ENCODE measurements around the gene CASP4.

GRCh38 chr11:104957280-104957679 is 11.1 kb downstream of the CASP4 start:
- TF ChIP-seq CTBP1 (IDR thresholded peaks at IDR 0.05; ENCODE audit: borderline replicate concordance) (no peak), SUZ12 (IDR thresholded peaks at IDR 0.05) (no peak), ARNT (IDR thresholded peaks at IDR 0.05) (no peak), TARDBP (IDR thresholded peaks at IDR 0.05) (no peak), HDGF (IDR thresholded peaks at IDR 0.05; ENCODE audit: borderline replicate concordance) (no peak), FOXK2 (IDR thresholded peaks at IDR 0.05) (no peak), FOXM1 (IDR thresholded peaks at IDR 0.05; ENCODE audit: borderline replicate concordance) (no peak), LEF1 (IDR thresholded peaks at IDR 0.05; ENCODE audit: borderline replicate concordance) (no peak), ELF4 (IDR thresholded peaks at IDR 0.05) (no peak), NFRKB (IDR thresholded peaks at IDR 0.05) (no peak), BHLHE40 (IDR thresholded peaks at IDR 0.05; ENCODE audit: borderline replicate concordance) (no peak), ZNF384 (IDR thresholded peaks at IDR 0.05) (no peak), SP1 (IDR thresholded peaks at IDR 0.05) (no peak)

Data from HEK293T (cell line).